HL-60 (cell line): ENCODE results near the gene CACNA2D1.

Experiments used
- DNase-seq, 2 experiments: peaks; one replicate each; pipeline ENCODE4 v3.0.0-alpha.2; 2010 to 2020; ENCODE audit warnings: low read depth in 1 of 2, low spot score in 1 of 2
- H3K27ac ChIP-seq: fragments of 250-450 bp; sonication (Bioruptor Pico); replicated peaks from 2 replicates; pipeline ENCODE4 v1.5.1; 2020; ENCODE audit warnings: mild to moderate bottlenecking, moderate library complexity
- H3K27me3 ChIP-seq: fragments of 250-450 bp; sonication (Bioruptor Pico); 2 replicates; pipeline ENCODE4 v1.5.1; 2021; ENCODE audit warnings: mild to moderate bottlenecking, moderate library complexity; ENCODE audit not compliant: insufficient read depth, poor library complexity, severe bottlenecking
- H3K4me3 ChIP-seq: replicated peaks from 2 replicates; pipeline ENCODE4 v1.5.1; 2011; ENCODE audit warnings: mild to moderate bottlenecking, control low read depth, low read length; ENCODE audit not compliant: insufficient read depth
- GABPA ChIP-seq: IDR thresholded peaks from 2 replicates; pipeline ENCODE4 v1.6.1; 2012; ENCODE audit warnings: low read depth
- POLR2AphosphoS5 ChIP-seq: IDR thresholded peaks from 2 replicates; pipeline ENCODE4 v1.6.1; 2012; ENCODE audit warnings: low read depth
- SPI1 ChIP-seq: IDR thresholded peaks from 2 replicates; pipeline ENCODE4 v1.6.1; 2012; ENCODE audit warnings: low read depth, mild to moderate bottlenecking, borderline replicate concordance
- TF ChIP-seq, protein P1 (sequence below): IDR thresholded peaks from one replicate; pipeline ENCODE4 v1.5.1; 2011; ENCODE audit warnings: low read length, control low read depth, inconsistent platforms; ENCODE audit not compliant: insufficient read depth
- TF ChIP-seq, protein P2 (sequence below): IDR thresholded peaks from 2 replicates; pipeline ENCODE4 v1.6.1; 2012; ENCODE audit warnings: low read depth; ENCODE audit not compliant: insufficient replicate concordance

CACNA2D1 gene

DNA sequence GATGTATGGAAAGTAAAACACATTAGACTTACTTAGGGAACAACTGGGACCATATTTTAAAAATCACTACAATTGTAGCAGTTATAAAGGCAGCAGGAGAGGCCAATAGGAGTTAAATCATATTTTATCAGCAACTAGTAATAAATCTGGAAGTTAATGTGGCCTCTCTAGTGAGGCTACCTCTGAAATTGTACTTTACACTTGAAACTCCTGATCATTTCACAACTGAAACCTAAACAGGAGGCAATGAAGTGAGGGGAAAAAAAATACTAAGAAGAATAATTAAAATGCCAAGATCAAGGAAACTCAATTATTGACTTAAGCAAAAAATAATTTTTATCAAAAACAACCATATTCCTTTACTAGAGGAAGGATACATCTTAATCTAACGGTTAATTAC is 408.1 kb downstream of the CACNA2D1 start:
- Histone ChIP-seq H3K4me3 (no peak overlapping the region), H3K27me3 (peaks cover 3% of the 10 kb centered on the region), H3K27ac (no peak overlapping the region)
- TF ChIP-seq SPI1 (no peak), POLR2AphosphoS5 (no peak)
- TF ChIP-seq, protein P1, sequence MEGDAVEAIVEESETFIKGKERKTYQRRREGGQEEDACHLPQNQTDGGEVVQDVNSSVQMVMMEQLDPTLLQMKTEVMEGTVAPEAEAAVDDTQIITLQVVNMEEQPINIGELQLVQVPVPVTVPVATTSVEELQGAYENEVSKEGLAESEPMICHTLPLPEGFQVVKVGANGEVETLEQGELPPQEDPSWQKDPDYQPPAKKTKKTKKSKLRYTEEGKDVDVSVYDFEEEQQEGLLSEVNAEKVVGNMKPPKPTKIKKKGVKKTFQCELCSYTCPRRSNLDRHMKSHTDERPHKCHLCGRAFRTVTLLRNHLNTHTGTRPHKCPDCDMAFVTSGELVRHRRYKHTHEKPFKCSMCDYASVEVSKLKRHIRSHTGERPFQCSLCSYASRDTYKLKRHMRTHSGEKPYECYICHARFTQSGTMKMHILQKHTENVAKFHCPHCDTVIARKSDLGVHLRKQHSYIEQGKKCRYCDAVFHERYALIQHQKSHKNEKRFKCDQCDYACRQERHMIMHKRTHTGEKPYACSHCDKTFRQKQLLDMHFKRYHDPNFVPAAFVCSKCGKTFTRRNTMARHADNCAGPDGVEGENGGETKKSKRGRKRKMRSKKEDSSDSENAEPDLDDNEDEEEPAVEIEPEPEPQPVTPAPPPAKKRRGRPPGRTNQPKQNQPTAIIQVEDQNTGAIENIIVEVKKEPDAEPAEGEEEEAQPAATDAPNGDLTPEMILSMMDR: no peak
- DNase-seq: no peak

DNA sequence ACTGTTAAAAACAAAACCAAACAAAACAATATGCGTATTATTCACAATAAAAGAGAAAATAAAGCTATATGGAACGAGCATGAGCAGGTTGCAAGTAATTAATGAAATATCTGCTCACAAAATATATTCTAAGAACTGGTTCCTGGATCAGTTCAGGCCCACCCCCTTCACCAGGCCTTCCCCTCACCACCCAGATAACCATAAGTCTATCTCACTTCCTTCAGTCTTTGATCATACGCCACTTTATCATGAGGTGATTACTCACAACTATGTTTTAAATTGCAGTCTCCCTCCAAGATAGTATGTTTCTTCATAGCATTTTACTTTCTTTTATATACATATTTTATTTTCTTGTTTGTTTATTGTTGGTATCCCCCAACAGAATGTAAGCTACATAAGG is 410.7 kb downstream of the CACNA2D1 start:
- TF ChIP-seq, protein P2, sequence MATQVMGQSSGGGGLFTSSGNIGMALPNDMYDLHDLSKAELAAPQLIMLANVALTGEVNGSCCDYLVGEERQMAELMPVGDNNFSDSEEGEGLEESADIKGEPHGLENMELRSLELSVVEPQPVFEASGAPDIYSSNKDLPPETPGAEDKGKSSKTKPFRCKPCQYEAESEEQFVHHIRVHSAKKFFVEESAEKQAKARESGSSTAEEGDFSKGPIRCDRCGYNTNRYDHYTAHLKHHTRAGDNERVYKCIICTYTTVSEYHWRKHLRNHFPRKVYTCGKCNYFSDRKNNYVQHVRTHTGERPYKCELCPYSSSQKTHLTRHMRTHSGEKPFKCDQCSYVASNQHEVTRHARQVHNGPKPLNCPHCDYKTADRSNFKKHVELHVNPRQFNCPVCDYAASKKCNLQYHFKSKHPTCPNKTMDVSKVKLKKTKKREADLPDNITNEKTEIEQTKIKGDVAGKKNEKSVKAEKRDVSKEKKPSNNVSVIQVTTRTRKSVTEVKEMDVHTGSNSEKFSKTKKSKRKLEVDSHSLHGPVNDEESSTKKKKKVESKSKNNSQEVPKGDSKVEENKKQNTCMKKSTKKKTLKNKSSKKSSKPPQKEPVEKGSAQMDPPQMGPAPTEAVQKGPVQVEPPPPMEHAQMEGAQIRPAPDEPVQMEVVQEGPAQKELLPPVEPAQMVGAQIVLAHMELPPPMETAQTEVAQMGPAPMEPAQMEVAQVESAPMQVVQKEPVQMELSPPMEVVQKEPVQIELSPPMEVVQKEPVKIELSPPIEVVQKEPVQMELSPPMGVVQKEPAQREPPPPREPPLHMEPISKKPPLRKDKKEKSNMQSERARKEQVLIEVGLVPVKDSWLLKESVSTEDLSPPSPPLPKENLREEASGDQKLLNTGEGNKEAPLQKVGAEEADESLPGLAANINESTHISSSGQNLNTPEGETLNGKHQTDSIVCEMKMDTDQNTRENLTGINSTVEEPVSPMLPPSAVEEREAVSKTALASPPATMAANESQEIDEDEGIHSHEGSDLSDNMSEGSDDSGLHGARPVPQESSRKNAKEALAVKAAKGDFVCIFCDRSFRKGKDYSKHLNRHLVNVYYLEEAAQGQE: no peak
- TF ChIP-seq POLR2AphosphoS5: no peak
- TF ChIP-seq, protein P1: no peak
- no peak for TF ChIP-seq SPI1
- no peak for TF ChIP-seq GABPA
- Histone ChIP-seq H3K27me3 (no peaks in the 10 kb centered on the region), H3K27ac (no peak overlapping the region), H3K4me3 (no peak overlapping the region)
- no peak for DNase-seq

DNA sequence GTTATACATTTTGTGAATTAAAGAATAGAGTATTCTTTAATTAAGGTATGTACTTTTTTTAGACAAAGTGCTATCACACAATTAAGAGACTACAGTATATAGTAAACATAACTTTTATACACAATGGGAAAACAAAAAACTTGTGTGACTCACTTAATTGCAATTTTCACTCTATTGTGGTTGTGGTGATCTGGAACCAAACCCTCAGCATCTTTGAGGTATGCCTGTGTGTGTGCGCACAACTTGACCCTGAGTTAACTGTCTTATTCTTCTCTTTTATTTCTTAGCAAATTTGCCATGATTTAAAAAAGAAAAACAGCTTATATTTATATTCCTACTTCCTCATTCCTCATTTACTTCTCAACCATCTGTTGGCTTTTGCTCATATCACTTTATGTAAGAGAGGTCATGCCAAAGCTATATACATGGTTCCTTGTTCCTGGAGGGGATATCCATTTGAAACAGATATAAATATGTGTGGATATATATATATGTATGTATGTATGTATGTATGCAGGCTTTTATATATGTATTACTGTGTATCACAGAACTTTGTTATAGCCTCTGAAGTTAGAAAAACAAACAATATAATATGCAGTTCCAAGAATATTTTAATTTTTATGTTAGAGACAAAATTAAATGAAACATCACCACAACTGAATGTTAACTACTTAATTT is 414.2 kb downstream of the CACNA2D1 start:
- DNase-seq: no peak
- Histone ChIP-seq H3K27me3 (no peaks in the 10 kb centered on the region), H3K27ac (no peak overlapping the region), H3K4me3 (no peak overlapping the region)
- TF ChIP-seq, protein P1: no peak
- TF ChIP-seq GABPA (no peak), SPI1 (no peak), POLR2AphosphoS5 (no peak)
- TF ChIP-seq, protein P2: no peak

DNA sequence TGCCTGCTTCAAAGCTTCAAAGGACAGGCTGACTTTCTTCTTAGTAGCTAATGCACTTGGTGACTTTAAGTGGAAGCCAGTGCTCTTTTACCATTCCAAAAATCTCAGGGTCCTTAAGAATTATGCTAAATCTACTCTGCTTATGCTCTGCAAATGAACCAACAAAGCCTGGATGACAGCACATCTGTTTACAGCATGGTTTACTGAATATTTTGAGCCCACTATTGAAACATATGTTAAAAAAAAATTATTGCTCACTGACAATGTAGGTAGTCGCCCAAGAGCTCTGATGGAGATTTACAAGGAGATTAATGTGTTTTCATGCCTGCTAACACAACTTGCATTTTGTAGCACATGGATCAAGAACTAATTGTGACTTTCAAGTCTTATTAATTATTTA is 415.5 kb downstream of the CACNA2D1 start:
- TF ChIP-seq GABPA (no peak), SPI1 (no peak), POLR2AphosphoS5 (no peak)
- TF ChIP-seq, protein P1: no peak
- TF ChIP-seq, protein P2: no peak
- H3K27ac ChIP-seq: no peak overlapping the region
- no peaks in the 10 kb centered on the region for H3K27me3 ChIP-seq
- DNase-seq: no peak
- no peak overlapping the region for H3K4me3 ChIP-seq
